Uterus (tissue), 2 donors: Measurements from ENCODE around the gene GRM8.

Experiments used
- CTCF ChIP-seq, 4 experiments: fragments of 200-600 bp in 2 of 4; fragments of 450-650 bp in 2 of 4; sonication (generic) in 2 of 4; IDR thresholded peaks; one replicate each; pipeline ENCODE4 v1.5.1; 2016 to 2019; ENCODE audit warnings: antibody characterized with exemption in 4 of 4, mild to moderate bottlenecking in 2 of 4, moderate library complexity in 1 of 4
- POLR2A ChIP-seq, 2 donors: fragments of 450-650 bp; IDR thresholded peaks; one replicate each; pipeline ENCODE4 v1.6.1; 2016; ENCODE audit warnings: antibody characterized with exemption in 2 of 2, mild to moderate bottlenecking in 1 of 2, moderate library complexity in 1 of 2

- TF ChIP-seq CTCF (IDR thresholded peaks at IDR 0.05) (no peak), POLR2A (IDR thresholded peaks at IDR 0.05) (no peak)
Measured at GRCh38 chr7:127252377-127252713, 396 bp downstream of the GRM8 start.
